ENCODE data around the gene VCP.

GRCh38 chr9:35074791-35075190, 2.4 kb upstream of the VCP start:
- TF ChIP-seq CTCF (optimal IDR thresholded peaks at IDR 0.05 in 1 of 3, IDR thresholded peaks at IDR 0.05 in 1 of 3, conservative IDR thresholded peaks at IDR 0.05 in 1 of 3; ENCODE audit: extremely low read depth in 1 of 3, insufficient read depth in 2 of 3, low read length in 3 of 3) (no peak), EZH2 (IDR thresholded peaks at IDR 0.05; ENCODE audit: low read length) (no peak)
